Measurements from ENCODE around the gene SBF2.

Gene SBF2

GRCh38 chr11:10076458-10077141 is 217.4 kb downstream of the SBF2 start:
- H3K4me3 ChIP-seq (ENCODE audit: low read depth, low read length): no peak overlapping the region
- peak; percentile 66 for DNase-seq (ENCODE audit: low read depth)
- peak; percentile 77 for TF ChIP-seq CTCF (conservative IDR thresholded peaks at IDR 0.05; ENCODE audit: low read depth, low read length)

DNA sequence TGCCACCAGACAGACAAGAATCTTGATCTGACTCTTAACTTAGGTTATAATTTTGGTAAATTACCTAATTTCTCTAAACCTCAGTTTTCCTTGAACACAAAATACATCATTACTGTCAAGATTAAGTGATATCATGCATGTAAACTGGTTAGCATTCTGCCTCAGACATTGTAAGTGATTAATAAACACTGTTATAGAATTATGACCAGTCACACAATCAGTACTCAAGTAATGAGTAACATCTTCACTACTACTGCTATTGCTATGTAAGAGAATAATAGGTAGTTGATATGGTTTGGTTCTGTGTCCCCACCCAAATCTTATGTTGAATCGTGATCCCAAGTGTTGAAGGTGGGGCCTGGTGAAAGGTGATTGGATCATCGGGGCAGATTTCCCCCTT is 218.9 kb downstream of the SBF2 start:
- DNase-seq (ENCODE audit: low read depth): no peak
- no peak overlapping the region for H3K4me3 ChIP-seq (ENCODE audit: low read depth, low read length)
- no peak for TF ChIP-seq CTCF (conservative IDR thresholded peaks at IDR 0.05; ENCODE audit: low read depth, low read length)

GRCh38 chr11:10072841-10073240 is 221.2 kb downstream of the SBF2 start:
- no peak for TF ChIP-seq CTCF (conservative IDR thresholded peaks at IDR 0.05; ENCODE audit: low read depth, low read length)
- DNase-seq (ENCODE audit: low read depth): no peak

GRCh38 chr11:10072142-10072541 is 221.9 kb downstream of the SBF2 start:
- DNase-seq (ENCODE audit: low read depth): peak; percentile 72
- H3K4me3 ChIP-seq (ENCODE audit: low read depth, low read length): no peak overlapping the region
- no peak for TF ChIP-seq CTCF (conservative IDR thresholded peaks at IDR 0.05; ENCODE audit: low read depth, low read length)

More at GRCh38 chr11:10072841-10073240, 221.2 kb downstream of the SBF2 start:
- no peak overlapping the region for H3K4me3 ChIP-seq (ENCODE audit: low read depth, low read length)

- no peak overlapping the region for H3K4me3 ChIP-seq (ENCODE audit: low read depth, low read length)
- DNase-seq (ENCODE audit: low read depth): no peak
- no peak for TF ChIP-seq CTCF (conservative IDR thresholded peaks at IDR 0.05; ENCODE audit: low read depth, low read length)
Measured at GRCh38 chr11:10067629-10068300, 226.3 kb downstream of the SBF2 start.

DNA sequence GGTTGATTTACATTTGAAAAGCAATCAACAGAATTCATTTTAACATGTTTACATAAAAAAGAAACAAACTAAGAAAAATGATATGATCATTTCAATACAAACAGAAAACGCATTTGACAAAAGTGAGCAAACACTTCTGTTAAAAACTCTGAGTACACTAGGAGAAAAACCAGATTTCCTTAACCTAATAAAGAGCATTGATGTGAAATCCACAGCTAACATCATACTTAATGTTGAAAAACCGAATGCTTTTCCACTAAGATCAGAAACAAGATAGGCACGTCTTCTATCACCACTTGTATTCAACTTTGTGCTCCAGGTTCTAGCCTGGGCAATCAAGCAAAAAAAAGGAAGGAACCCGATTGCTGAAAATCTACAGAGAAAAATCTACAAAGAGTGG is 227.6 kb downstream of the SBF2 start:
- TF ChIP-seq CTCF (conservative IDR thresholded peaks at IDR 0.05; ENCODE audit: low read depth, low read length): no peak
- DNase-seq (ENCODE audit: low read depth): no peak
- H3K4me3 ChIP-seq (ENCODE audit: low read depth, low read length): no peak overlapping the region

GRCh38 chr11:10064828-10065227 is 229.2 kb downstream of the SBF2 start:
- no peak overlapping the region for H3K4me3 ChIP-seq (ENCODE audit: low read depth, low read length)
- no peak for DNase-seq (ENCODE audit: low read depth)
- no peak for TF ChIP-seq CTCF (conservative IDR thresholded peaks at IDR 0.05; ENCODE audit: low read depth, low read length)
